ENCODE data around the gene NSUN4. TPM values are rescaled to one million over a fixed set of nuclear protein-coding genes. Genes with fewer than 3 reads are reported as not detected.
"Not testable (repeated sequence)": the region's sequence is repeated elsewhere in the genome, so short reads cannot be mapped to it uniquely, and the experiment has no call there.

Gene NSUN4
- total and polyA plus RNA-seq, 8 donors, result 8.1 to 16.4 (median 10.4) TPM

DNA sequence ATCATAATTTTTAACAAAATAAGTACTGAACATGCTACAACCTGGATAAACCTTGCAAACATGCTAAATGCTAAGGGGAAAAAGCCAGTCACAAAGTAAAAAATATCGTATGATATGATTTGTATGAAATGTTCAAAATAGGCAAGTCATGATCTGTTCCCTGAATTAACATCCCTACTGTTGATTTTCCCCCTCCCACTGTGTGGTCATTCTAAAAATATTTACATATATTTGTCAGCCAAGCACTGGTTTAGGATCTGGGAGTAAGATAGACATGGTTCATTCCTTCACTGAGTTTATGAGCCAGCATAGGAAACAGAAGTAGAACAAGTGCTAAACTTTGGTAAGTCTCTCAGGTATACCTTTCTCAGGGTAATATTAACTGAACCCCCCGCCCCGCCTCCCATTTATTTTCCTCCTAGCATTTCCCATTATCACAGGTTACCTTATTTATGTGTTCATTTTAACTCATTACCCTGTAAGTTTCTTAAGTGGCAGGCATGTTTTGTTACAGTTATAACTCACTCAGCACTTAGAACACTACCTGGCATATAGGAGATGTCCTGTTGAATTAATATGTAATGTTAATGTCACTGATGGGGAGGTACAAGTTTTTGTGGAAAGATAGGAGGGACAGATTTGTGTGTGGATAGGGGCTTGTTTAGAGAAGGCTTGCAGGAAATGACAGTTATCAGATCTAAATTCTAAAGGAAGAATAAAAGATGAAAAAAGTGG, 24.8 kb upstream of the NSUN4 start:
- intact Hi-C loops (cut with DNase I), result no loop called here
- no peaks in the 10 kb centered on the region for H3K9me3 ChIP-seq
- no peak for FAIRE-seq
- no peaks in the 10 kb centered on the region for H3K4me1 ChIP-seq
- H3K27me3 ChIP-seq, result no peaks in the 10 kb centered on the region
- no peak overlapping the region for H3K27ac ChIP-seq
- peaks cover 0 to 42% (median 9%) of the 10 kb centered on the region in 3 donors for H3K36me3 ChIP-seq
- no peak for DNase-seq
- WGBS, 2 donors, result 92 to 93% methylated on average over 3 of the region's 3 CpGs
- TF ChIP-seq CTCF (IDR thresholded peaks at IDR 0.05), result no peak
- ATAC-seq, result no peak
- no peak overlapping the region for H3K4me3 ChIP-seq

- TF ChIP-seq CTCF (IDR thresholded peaks at IDR 0.05), result no peak
- no peak for DNase-seq
- H3K4me3 ChIP-seq, result no peak overlapping the region
- no peak for ATAC-seq
- WGBS, 2 donors, result 96 to 100% methylated on average over 1 of the region's 1 CpG
- intact Hi-C loops (cut with DNase I), result no loop called here
- peaks cover 0 to 30% (median 9%) of the 10 kb centered on the region in 3 donors for H3K36me3 ChIP-seq
- H3K27me3 ChIP-seq, result no peaks in the 10 kb centered on the region
- no peaks in the 10 kb centered on the region for H3K9me3 ChIP-seq
- no peak for FAIRE-seq
- no peak overlapping the region for H3K27ac ChIP-seq
- H3K4me1 ChIP-seq, result no peaks in the 10 kb centered on the region
Measured at GRCh38 chr1:46317323-46317722, 23.3 kb upstream of the NSUN4 start.

DNA sequence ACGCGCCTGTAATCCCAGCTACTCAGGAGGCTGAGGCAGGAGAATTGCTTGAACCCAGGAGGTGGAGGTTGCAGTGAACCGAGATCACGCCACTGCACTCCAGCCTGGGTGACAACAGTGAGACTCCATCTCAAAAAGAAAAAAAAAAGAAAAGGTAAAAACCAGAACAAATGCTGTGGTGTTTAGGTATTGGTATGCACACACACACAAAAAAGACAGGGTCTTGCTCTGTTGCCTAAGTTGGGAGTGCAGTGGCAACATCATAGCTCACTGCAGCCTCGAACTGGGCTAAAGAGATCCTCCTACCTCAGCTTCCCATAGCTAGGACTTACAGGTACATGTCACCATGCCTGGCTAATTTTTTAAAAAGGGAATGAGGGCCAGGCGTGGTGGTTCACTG, 21.3 kb upstream of the NSUN4 start:
- H3K27me3 ChIP-seq; ATAC-seq; DNase-seq; FAIRE-seq; intact Hi-C loops (cut with DNase I); H3K27ac ChIP-seq; H3K4me1 ChIP-seq; H3K9me3 ChIP-seq; H3K4me3 ChIP-seq: not testable (repeated sequence)
- peaks cover 0 to 18% (median 0%) of the 10 kb centered on the region in 3 donors for H3K36me3 ChIP-seq
- WGBS, 2 donors, result 88 to 92% methylated on average over 6 of the region's 6 CpGs

DNA sequence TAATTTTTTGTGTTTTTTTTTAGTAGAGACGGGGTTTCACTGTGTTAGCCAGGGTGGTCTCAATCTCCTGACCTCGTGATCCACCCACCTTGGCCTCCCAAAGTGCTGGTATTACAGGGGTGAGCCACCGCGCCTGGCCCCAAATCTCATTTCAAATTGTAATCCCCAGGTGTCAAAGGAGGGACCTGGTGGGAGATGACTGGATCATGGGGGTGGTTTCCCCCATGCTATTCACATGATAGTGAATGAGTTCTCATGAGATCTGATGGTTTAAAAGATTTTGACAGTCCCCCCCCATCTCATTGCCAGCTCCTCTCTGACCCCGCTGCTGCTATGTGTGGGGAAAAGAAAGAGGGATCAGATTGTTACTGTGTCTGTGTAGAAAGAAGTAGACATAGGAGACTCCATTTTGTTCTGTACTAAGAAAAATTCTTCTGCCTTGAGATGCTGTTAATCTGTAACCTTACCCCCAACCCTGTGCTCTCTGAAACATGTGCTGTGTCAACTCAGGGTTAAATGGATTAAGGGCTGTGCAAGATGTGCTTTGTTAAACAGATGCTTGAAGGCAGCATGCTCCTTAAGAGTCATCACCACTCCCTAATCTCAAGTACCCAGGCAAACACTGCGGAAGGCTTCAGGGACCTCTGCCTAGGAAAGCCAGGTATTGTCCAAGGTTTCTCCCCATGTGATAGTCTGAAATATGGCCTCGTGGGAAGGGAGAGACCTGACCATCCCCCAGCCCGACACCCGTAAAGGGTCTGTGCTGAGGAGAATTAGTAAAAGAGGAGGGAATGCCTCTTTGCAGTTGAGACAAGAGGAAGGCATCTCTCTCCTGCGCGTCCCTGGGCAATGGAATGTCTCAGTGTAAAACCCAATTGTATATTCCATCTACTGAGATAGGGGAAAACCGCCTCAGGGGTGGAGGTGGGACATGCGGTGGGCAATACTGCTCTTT, 20.4 kb upstream of the NSUN4 start:
- 78 to 80% methylated on average over 11 to 12 of the region's 13 CpGs for WGBS, 2 donors
- intact Hi-C loops (cut with DNase I); H3K4me3 ChIP-seq; H3K4me1 ChIP-seq; H3K9me3 ChIP-seq; ATAC-seq; H3K27me3 ChIP-seq; DNase-seq; H3K27ac ChIP-seq; FAIRE-seq: not testable (repeated sequence)
- H3K36me3 ChIP-seq, result peaks cover 0 to 14% (median 0%) of the 10 kb centered on the region in 3 donors

DNA sequence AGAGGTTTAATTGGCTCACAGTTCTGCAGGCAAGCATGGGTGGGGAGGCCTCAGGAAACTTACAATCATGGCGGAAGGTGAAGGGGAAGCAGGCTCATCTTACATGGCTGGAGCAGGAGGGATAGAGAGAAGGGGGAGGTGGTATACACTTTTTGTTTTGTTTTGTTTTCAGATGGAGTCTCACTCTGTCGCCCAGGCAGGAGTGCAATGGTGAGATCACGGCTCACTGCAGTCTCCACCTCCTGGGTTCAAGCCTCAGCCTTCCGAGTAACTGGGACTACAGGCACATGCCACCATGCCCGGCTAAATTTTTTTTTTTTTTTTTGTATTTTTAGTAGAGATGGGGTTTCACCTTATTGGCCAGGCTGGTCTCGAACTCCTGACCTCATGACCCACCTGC, 18.4 kb upstream of the NSUN4 start:
- FAIRE-seq; H3K27ac ChIP-seq; H3K9me3 ChIP-seq; H3K27me3 ChIP-seq; DNase-seq; H3K36me3 ChIP-seq; ATAC-seq; H3K4me3 ChIP-seq; intact Hi-C loops (cut with DNase I); H3K4me1 ChIP-seq: not testable (repeated sequence)
- WGBS, 2 donors, result 90 to 94% methylated on average over 6 of the region's 6 CpGs

DNA sequence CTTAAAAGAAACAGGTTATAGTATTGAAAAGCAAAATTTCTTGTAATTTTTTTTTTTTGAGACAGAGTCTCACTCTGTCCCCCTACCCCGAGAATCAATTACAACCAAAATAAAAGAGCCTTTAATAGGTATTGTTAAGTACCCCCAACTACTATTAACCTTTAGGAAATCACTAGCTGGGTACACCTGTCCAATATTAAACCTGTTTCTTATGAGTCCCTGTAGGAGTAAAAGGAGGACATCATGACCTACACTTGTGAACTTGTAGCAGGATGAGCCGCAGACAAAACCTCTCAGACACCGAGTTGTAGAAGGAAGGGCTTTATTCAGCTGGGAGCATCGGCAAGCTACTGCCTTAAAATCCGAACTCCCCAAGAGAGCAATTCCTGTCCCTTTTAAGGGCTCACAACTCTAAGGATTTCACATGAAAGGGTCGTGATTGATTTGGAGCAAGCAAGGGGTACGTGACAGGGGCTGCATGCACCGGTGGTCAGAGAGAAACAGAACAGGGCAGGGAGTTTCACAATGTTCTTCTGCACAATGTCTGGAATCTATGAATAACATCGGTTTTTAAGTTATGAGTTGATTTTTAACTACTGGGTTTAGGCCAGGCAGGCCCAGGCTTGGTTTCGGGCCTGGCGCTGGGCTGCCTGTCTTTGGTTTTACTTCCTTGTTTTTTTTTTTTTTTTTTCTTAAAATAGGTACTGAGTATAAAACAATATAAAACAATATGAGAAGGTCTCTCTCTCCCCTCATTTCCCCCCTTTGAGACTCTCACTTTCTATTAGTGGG, 15.1 kb upstream of the NSUN4 start:
- H3K36me3 ChIP-seq; H3K9me3 ChIP-seq; H3K4me3 ChIP-seq; ATAC-seq; DNase-seq; intact Hi-C loops (cut with DNase I); H3K4me1 ChIP-seq; FAIRE-seq; H3K27me3 ChIP-seq; H3K27ac ChIP-seq: not testable (repeated sequence)
- 82 to 89% methylated on average over 11 of the region's 11 CpGs for WGBS, 2 donors

- ATAC-seq; H3K4me3 ChIP-seq; DNase-seq; H3K27me3 ChIP-seq; H3K27ac ChIP-seq; H3K36me3 ChIP-seq; H3K4me1 ChIP-seq; H3K9me3 ChIP-seq; intact Hi-C loops (cut with DNase I); FAIRE-seq: not testable (repeated sequence)
- WGBS, 2 donors, result 86 to 90% methylated on average over 7 of the region's 7 CpGs
Measured at GRCh38 chr1:46328182-46328581, 12.4 kb upstream of the NSUN4 start.

DNA sequence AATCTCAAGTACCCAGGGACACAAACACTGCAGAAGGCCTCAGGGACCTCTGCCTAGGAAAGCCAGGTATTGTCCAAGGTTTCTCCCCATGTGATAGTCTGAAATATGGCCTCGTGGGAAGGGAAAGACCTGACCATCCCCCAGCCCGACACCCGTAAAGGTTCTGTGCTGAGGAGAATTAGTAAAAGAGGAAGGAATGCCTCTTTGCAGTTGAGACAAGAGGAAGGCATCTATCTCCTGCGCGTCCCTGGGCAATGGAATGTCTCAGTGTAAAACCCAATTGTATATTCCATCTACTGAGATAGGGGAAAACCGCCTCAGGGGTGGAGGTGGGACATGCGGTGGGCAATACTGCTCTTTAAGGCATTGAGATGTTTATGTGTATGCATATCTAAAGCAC, 10.8 kb upstream of the NSUN4 start:
- H3K27me3 ChIP-seq; ATAC-seq; H3K9me3 ChIP-seq; H3K4me3 ChIP-seq; DNase-seq; H3K27ac ChIP-seq; H3K36me3 ChIP-seq; intact Hi-C loops (cut with DNase I); FAIRE-seq; H3K4me1 ChIP-seq: not testable (repeated sequence)
- 72 to 76% methylated on average over 5 to 6 of the region's 7 CpGs for WGBS, 2 donors

DNA sequence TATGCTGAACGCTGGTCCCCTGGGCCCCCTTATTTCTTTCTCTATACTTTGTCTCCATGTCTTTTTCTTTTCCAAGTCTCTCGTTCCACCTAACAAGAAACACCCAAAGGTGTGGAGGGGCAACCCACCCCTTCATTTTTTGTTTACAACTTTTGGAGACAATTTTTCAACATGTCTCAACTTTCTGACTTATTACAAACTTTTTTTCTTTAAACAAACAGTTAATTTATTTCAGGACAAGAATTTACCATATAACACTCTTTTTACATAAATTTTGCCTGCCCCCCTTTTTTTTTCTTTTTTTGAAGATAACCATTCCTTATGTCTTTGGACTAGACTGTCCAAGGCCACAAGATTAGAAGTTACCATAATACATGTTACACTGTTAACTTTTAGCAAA, 10.2 kb upstream of the NSUN4 start:
- ATAC-seq; H3K36me3 ChIP-seq; DNase-seq; H3K4me3 ChIP-seq; H3K9me3 ChIP-seq; H3K4me1 ChIP-seq; H3K27me3 ChIP-seq; H3K27ac ChIP-seq; intact Hi-C loops (cut with DNase I); FAIRE-seq: not testable (repeated sequence)
- 67 to 83% methylated on average over 2 of the region's 2 CpGs for WGBS, 2 donors
